HEK293 (cell line): ENCODE results near the gene PDE4B.

Experiments
- CTCF ChIA-PET: fragments of 350-600 bp; formaldehyde crosslinking; extraction: SDS; loops from one replicate; lab custom pipeline; 2021; ENCODE audit warnings: antibody characterized with exemption; lab: Yijun Ruan, JAX
- POLR2A ChIA-PET: fragments of 300-600 bp; formaldehyde crosslinking; extraction: SDS; loops from one replicate; lab custom pipeline; 2020; ENCODE audit warnings: antibody characterized with exemption, inconsistent platforms; lab: Yijun Ruan, JAX
- H3K27ac ChIP-seq: fragments of 200-500 bp; sonication (Bioruptor generic); 2 replicates; pipeline ENCODE4 v1.5.1; 2014; ENCODE audit warnings: low read depth, low read length, control low read depth, inconsistent platforms; ENCODE audit errors: extremely low read depth
- H3K36me3 ChIP-seq, 2 experiments: fragments of 200-500 bp in 1 of 2; sonication (Bioruptor generic) in 1 of 2; 1 replicate in 1 of 2; 2 replicates in 1 of 2; pipeline ENCODE4 v1.5.1; 2014 to 2017; ENCODE audit warnings: inconsistent platforms in 2 of 2, low read length in 2 of 2; ENCODE audit not compliant: control insufficient read depth in 2 of 2, insufficient read depth in 1 of 2
- H3K4me1 ChIP-seq: fragments of 200-500 bp; sonication (Bioruptor generic); 2 replicates; pipeline ENCODE4 v1.5.1; 2014; ENCODE audit warnings: mild to moderate bottlenecking, low read length, inconsistent platforms; ENCODE audit not compliant: control insufficient read depth, insufficient read depth
- H3K4me3 ChIP-seq: 2 replicates; pipeline ENCODE4 v1.5.1; 2011; ENCODE audit warnings: low read depth, mild to moderate bottlenecking, control low read depth, low read length, moderate library complexity
- H3K9me3 ChIP-seq: fragments of 200-500 bp; sonication (Bioruptor generic); 2 replicates; pipeline ENCODE4 v1.5.1; 2014; ENCODE audit warnings: low read depth, low read length, inconsistent platforms; ENCODE audit not compliant: control insufficient read depth, insufficient read depth
- BCL6B ChIP-seq: fragments of 450-650 bp; formaldehyde crosslinking; IDR thresholded peaks from 2 replicates; pipeline ENCODE4 v1.5.1; 2017; ENCODE audit warnings: missing biosample characterization, missing genetic modification characterization
- HIC1 ChIP-seq: fragments of 450-650 bp; formaldehyde crosslinking; IDR thresholded peaks from 2 replicates; pipeline ENCODE4 v1.5.1; 2016; ENCODE audit warnings: missing biosample characterization, missing genetic modification characterization
- OSR2 ChIP-seq: fragments of 450-650 bp; formaldehyde crosslinking; IDR thresholded peaks from 2 replicates; pipeline ENCODE4 v1.5.1; 2016; ENCODE audit warnings: missing biosample characterization, missing genetic modification characterization
- PBX3 ChIP-seq: sonication (generic); formaldehyde crosslinking; IDR thresholded peaks from 2 replicates; pipeline ENCODE4 v1.8.1; 2022; ENCODE audit warnings: mild to moderate bottlenecking, moderate library complexity, missing genetic modification reagents
- SALL2 ChIP-seq: fragments of 450-650 bp; formaldehyde crosslinking; IDR thresholded peaks from 2 replicates; pipeline ENCODE4 v1.5.0; 2017; ENCODE audit warnings: missing biosample characterization, mild to moderate bottlenecking, missing genetic modification characterization, borderline replicate concordance
- ZEB2 ChIP-seq: fragments of 450-650 bp; formaldehyde crosslinking; IDR thresholded peaks from 2 replicates; pipeline ENCODE4 v1.5.1; 2016; ENCODE audit warnings: missing biosample characterization, missing genetic modification characterization
- ZNF211 ChIP-seq: fragments of 450-650 bp; formaldehyde crosslinking; IDR thresholded peaks from 2 replicates; pipeline ENCODE4 v1.5.1; 2016; ENCODE audit warnings: low read depth, missing biosample characterization, missing genetic modification characterization
- ZNF248 ChIP-seq: fragments of 450-650 bp; formaldehyde crosslinking; IDR thresholded peaks from 2 replicates; pipeline ENCODE4 v1.5.1; 2017; ENCODE audit warnings: missing biosample characterization, missing genetic modification characterization
- ZNF302 ChIP-seq: fragments of 450-650 bp; formaldehyde crosslinking; IDR thresholded peaks from 2 replicates; pipeline ENCODE4 v1.5.1; 2016; ENCODE audit warnings: missing biosample characterization, missing genetic modification characterization, low read depth
- ZNF366 ChIP-seq: fragments of 450-650 bp; formaldehyde crosslinking; conservative IDR thresholded peaks from 2 replicates; pipeline ENCODE4 v1.5.1; 2016; ENCODE audit warnings: missing biosample characterization, missing genetic modification characterization
- ZNF398 ChIP-seq: fragments of 450-650 bp; formaldehyde crosslinking; IDR thresholded peaks from 2 replicates; pipeline ENCODE4 v1.5.1; 2017; ENCODE audit warnings: missing biosample characterization, missing genetic modification characterization
- ZNF48 ChIP-seq: fragments of 450-650 bp; formaldehyde crosslinking; IDR thresholded peaks from 2 replicates; pipeline ENCODE4 v1.5.1; 2016; ENCODE audit warnings: missing biosample characterization, missing genetic modification characterization
- ZNF555 ChIP-seq: fragments of 450-650 bp; formaldehyde crosslinking; conservative IDR thresholded peaks from 2 replicates; pipeline ENCODE4 v1.5.1; 2017; ENCODE audit warnings: missing biosample characterization, mild to moderate bottlenecking, missing genetic modification characterization, inconsistent platforms
- ZNF658 ChIP-seq: fragments of 450-650 bp; formaldehyde crosslinking; IDR thresholded peaks from 2 replicates; pipeline ENCODE4; 2016; ENCODE audit warnings: missing biosample characterization, missing genetic modification characterization
- ZNF660 ChIP-seq: fragments of 450-650 bp; IDR thresholded peaks from 2 replicates; pipeline ENCODE4 v1.5.1; 2018; ENCODE audit warnings: missing biosample characterization, mild to moderate bottlenecking, missing genetic modification characterization
- ZNF664 ChIP-seq: fragments of 450-650 bp; formaldehyde crosslinking; IDR thresholded peaks from 2 replicates; pipeline ENCODE4 v1.5.1; 2016; ENCODE audit warnings: missing biosample characterization, missing genetic modification characterization
- ZNF677 ChIP-seq: fragments of 450-650 bp; IDR thresholded peaks from 2 replicates; pipeline ENCODE4 v1.5.0; 2018; ENCODE audit warnings: missing biosample characterization, mild to moderate bottlenecking, missing genetic modification characterization, moderate library complexity

PDE4B gene

GRCh38 chr1:66248746-66249145 lies 456.1 kb downstream of the PDE4B start:
- TF ChIP-seq ZNF398: 0 out of 2 replicates have a peak, but pooled peaks have one; percentile 18
- TF ChIP-seq ZNF555 (tag by site-specific recombination): no peak
- no peak for TF ChIP-seq ZNF658 (tag by site-specific recombination)
- no peak for TF ChIP-seq ZNF677 (tag by site-specific recombination)
- TF ChIP-seq BCL6B (tag by site-specific recombination): peak; percentile 50; the same call in 1 of the 2 replicates
- no peak for TF ChIP-seq ZNF211
- TF ChIP-seq SALL2 (tag by site-specific recombination): no peak
- TF ChIP-seq OSR2 (tag by site-specific recombination): no peak
- no peak for TF ChIP-seq ZNF302 (tag by site-specific recombination)
- no peak for TF ChIP-seq ZNF248 (tag by site-specific recombination)
- no peak for TF ChIP-seq ZNF366 (tag by site-specific recombination)
- TF ChIP-seq ZNF664: no peak
- no peak for TF ChIP-seq HIC1
- no peak for TF ChIP-seq ZNF660
- no peak for TF ChIP-seq ZEB2
- Histone ChIP-seq H3K4me1 (no peaks in the 10 kb centered on the region; the same call in 1 of the 2 replicates), H3K36me3 (no peaks in the 10 kb centered on the region), H3K27ac (no peak overlapping the region), H3K9me3 (no peaks in the 10 kb centered on the region), H3K4me3 (no peak overlapping the region)
- ChIA-PET CTCF (interaction anchor here (1.0 to 6.5 kb wide), 3 partner anchors 189 to 477 kb away, joined by 3 to 127 read pairs (median 33); no protein-coding TSS in a partner anchor), POLR2A (no interaction called here)

GRCh38 chr1:66250075-66250474 lies 457.4 kb downstream of the PDE4B start:
- ChIA-PET POLR2A (no interaction called here), CTCF (interaction anchor here (0.7 to 6.5 kb wide), 9 partner anchors 8 to 1087 kb away, joined by 3 to 127 read pairs (median 3); no protein-coding TSS in a partner anchor)
- Histone ChIP-seq H3K4me3 (no peak overlapping the region), H3K36me3 (no peaks in the 10 kb centered on the region), H3K27ac (no peak overlapping the region), H3K4me1 (no peaks in the 10 kb centered on the region; the same call in 1 of the 2 replicates), H3K9me3 (no peaks in the 10 kb centered on the region)
- TF ChIP-seq PBX3 (CRISPR knock-in tag) (no peak), ZNF48 (tag by site-specific recombination) (no peak)
